Fibroblast of lung (primary cell): ENCODE results near the gene CLUH. TPM values are rescaled to one million over a fixed set of nuclear protein-coding genes. Genes with fewer than 3 reads are reported as not detected.
A peak's percentile ranks its signal among the peaks of the same experiment; 100 is the strongest.

Experiments
- DNase-seq, 2 donors: peaks; one replicate each; pipeline versions ENCODE4 v3.0.0 to v3.0.0-alpha.2; 2010; ENCODE audit warnings: low read depth in 2 of 2
- H2AFZ ChIP-seq: 2 replicates; pipeline ENCODE4 v1.5.1; 2012; ENCODE audit warnings: low read length, control low read depth, inconsistent platforms
- H3K27ac ChIP-seq: 2 replicates; pipeline ENCODE4 v1.5.1; 2011; ENCODE audit warnings: low read length, control low read depth; ENCODE audit not compliant: insufficient read depth
- H3K27me3 ChIP-seq: 2 replicates; pipeline ENCODE4 v1.5.1; 2011; ENCODE audit warnings: mild to moderate bottlenecking, low read length; ENCODE audit not compliant: control insufficient read depth, insufficient read depth
- H3K36me3 ChIP-seq: 2 replicates; pipeline ENCODE4 v1.5.1; 2011; ENCODE audit warnings: low read length; ENCODE audit not compliant: control insufficient read depth, insufficient read depth
- H3K4me1 ChIP-seq: 2 replicates; pipeline ENCODE4 v1.5.1; 2011; ENCODE audit warnings: low read length; ENCODE audit not compliant: control insufficient read depth, insufficient read depth; ENCODE audit errors: extremely low read depth
- H3K4me2 ChIP-seq: 2 replicates; pipeline ENCODE4 v1.5.1; 2011; ENCODE audit warnings: low read length, control low read depth; ENCODE audit not compliant: insufficient read depth; ENCODE audit errors: extremely low read depth
- H3K4me3 ChIP-seq, 4 experiments: fragments of 200-600 bp in 1 of 4; sonication (generic) in 1 of 4; replicated peaks in 1 of 4; 2 replicates each; pipeline ENCODE4 v1.5.1; 2011 to 2016; ENCODE audit warnings: low read length in 4 of 4, low read depth in 3 of 4, mild to moderate bottlenecking in 3 of 4, control low read depth in 2 of 4, inconsistent platforms in 1 of 4, mixed read lengths in 1 of 4; ENCODE audit not compliant: insufficient read depth in 1 of 4; ENCODE audit errors: control extremely low read depth in 1 of 4
- H3K79me2 ChIP-seq: 2 replicates; pipeline ENCODE4 v1.5.1; 2012; ENCODE audit warnings: mild to moderate bottlenecking, low read length, inconsistent platforms; ENCODE audit not compliant: control insufficient read depth, insufficient read depth
- H3K9ac ChIP-seq: 2 replicates; pipeline ENCODE4 v1.5.1; 2011; ENCODE audit warnings: mild to moderate bottlenecking, low read length, control low read depth; ENCODE audit not compliant: insufficient read depth
- H3K9me3 ChIP-seq: 2 replicates; pipeline ENCODE4 v1.5.1; 2012; ENCODE audit warnings: low read depth, low read length; ENCODE audit not compliant: control insufficient read depth, insufficient read depth
- H4K20me1 ChIP-seq: 2 replicates; pipeline ENCODE4 v1.5.1; 2011; ENCODE audit warnings: low read length; ENCODE audit not compliant: control insufficient read depth, insufficient read depth; ENCODE audit errors: extremely low read depth
- EZH2 ChIP-seq: IDR thresholded peaks from 2 replicates; pipeline ENCODE4 v1.5.1; 2012; ENCODE audit warnings: low read length, control low read depth, mild to moderate bottlenecking; ENCODE audit errors: missing control alignments
- polyA minus RNA-seq: library from RNA; depleted of rRNA, polyadenylated mRNA; stranded (reverse); fragments of >200 nt; gene quantifications from 2 replicates; pipeline ENCODE4 v1.2.3, GENCODE V29; 2011; ENCODE audit warnings: low replicate concordance
- polyA plus RNA-seq, 2 donors: library from polyadenylated mRNA; depleted of rRNA in 1 of 2; stranded (reverse) in 1 of 2; unstranded in 1 of 2; fragments of >200 nt; gene quantifications; 2 replicates each; pipeline ENCODE4 v1.2.1, GENCODE V29; 2011 to 2012; ENCODE audit warnings: missing spikeins in 1 of 2
- total RNA-seq: library from RNA; depleted of rRNA; stranded (reverse); fragments of >200 nt; gene quantifications from 2 replicates; pipeline ENCODE4 v1.2.1, GENCODE V29; 2014
- TF ChIP-seq, protein P1 (sequence below), 2 donors: IDR thresholded peaks in 1 of 2; conservative IDR thresholded peaks in 1 of 2; 1 replicate in 1 of 2; 2 replicates in 1 of 2; pipeline ENCODE4 v1.5.1; 2011 to 2012; ENCODE audit warnings: low read length in 2 of 2, control low read depth in 1 of 2, inconsistent platforms in 1 of 2, low read depth in 1 of 2, mild to moderate bottlenecking in 1 of 2

CLUH gene
- 28.2 and 29.4 TPM in 2 replicates for total RNA-seq
- 10.5 and 19.2 TPM in 2 replicates for polyA plus RNA-seq
- polyA plus RNA-seq (2012): 24.1 and 40.5 TPM in 2 replicates
- 23.8 and 41.2 TPM in 2 replicates for polyA minus RNA-seq

- Histone ChIP-seq H3K27me3 (no peaks in the 10 kb centered on the region), H2AFZ (peak within 1 kb of the TSS; percentile 98), H3K4me2 (peak within 1 kb of the TSS; percentile 93), H3K79me2 (peaks cover 45% of the 10 kb centered on the region), H3K4me1 (peaks cover 11% of the 10 kb centered on the region), H4K20me1 (no peaks in the 10 kb centered on the region), H3K4me3 (peak within 1 kb of the TSS; percentile 69 to 91 (median 80)), H3K27ac (peak within 1 kb of the TSS; percentile 67), H3K9ac (peak within 1 kb of the TSS; percentile 61), H3K36me3 (no peaks in the 10 kb centered on the region), H3K9me3 (no peaks in the 10 kb centered on the region)
- TF ChIP-seq, protein P1, sequence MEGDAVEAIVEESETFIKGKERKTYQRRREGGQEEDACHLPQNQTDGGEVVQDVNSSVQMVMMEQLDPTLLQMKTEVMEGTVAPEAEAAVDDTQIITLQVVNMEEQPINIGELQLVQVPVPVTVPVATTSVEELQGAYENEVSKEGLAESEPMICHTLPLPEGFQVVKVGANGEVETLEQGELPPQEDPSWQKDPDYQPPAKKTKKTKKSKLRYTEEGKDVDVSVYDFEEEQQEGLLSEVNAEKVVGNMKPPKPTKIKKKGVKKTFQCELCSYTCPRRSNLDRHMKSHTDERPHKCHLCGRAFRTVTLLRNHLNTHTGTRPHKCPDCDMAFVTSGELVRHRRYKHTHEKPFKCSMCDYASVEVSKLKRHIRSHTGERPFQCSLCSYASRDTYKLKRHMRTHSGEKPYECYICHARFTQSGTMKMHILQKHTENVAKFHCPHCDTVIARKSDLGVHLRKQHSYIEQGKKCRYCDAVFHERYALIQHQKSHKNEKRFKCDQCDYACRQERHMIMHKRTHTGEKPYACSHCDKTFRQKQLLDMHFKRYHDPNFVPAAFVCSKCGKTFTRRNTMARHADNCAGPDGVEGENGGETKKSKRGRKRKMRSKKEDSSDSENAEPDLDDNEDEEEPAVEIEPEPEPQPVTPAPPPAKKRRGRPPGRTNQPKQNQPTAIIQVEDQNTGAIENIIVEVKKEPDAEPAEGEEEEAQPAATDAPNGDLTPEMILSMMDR (conservative IDR thresholded peaks at IDR 0.05 in 1 of 2, IDR thresholded peaks at IDR 0.05 in 1 of 2; ENCODE audit: low read depth in 1 of 2, low read length in 2 of 2): no peak
- TF ChIP-seq EZH2: no peak
- DNase-seq: peak; percentile 97
These were observed at the start of gene CLUH for GRCh38 chr17:2711608-2712299. Gene CLUH (minus strand): TSS chr17:2711764. CDS start chr17:2711661, 103 bp downstream.

DNA sequence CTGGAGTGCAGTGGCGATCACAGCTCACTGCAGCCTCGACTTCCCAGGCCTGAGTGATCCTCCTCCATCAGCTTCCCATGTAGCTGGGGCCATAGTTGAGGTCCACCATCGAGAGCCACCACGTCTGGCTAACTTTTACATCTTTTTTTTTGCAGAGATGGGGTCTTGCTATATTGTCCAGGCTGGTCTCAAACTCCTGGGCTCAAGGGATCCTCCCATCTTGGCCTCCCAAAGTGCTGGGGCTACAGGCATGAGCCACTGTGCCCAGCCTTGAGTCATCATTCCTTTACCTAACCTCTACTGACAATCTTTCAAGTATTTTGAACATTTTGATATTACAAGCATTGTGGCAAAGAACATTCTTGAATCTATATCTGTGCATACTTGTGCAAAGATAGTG is 47.3 kb upstream of the CLUH start:
- H3K4me2 ChIP-seq: no peak overlapping the region
- H3K4me3 ChIP-seq: no peak overlapping the region
- DNase-seq: no peak
- no peak overlapping the region for H2AFZ ChIP-seq
- H3K9ac ChIP-seq: no peak overlapping the region
- no peaks in the 10 kb centered on the region for H3K4me1 ChIP-seq
- no peaks in the 10 kb centered on the region for H4K20me1 ChIP-seq
- H3K27ac ChIP-seq: no peak overlapping the region
- no peaks in the 10 kb centered on the region for H3K79me2 ChIP-seq
- no peaks in the 10 kb centered on the region for H3K36me3 ChIP-seq
- no peaks in the 10 kb centered on the region for H3K9me3 ChIP-seq
- peaks cover 11% of the 10 kb centered on the region for H3K27me3 ChIP-seq
- TF ChIP-seq, protein P1 (conservative IDR thresholded peaks at IDR 0.05 in 1 of 2, IDR thresholded peaks at IDR 0.05 in 1 of 2; ENCODE audit: low read depth in 1 of 2, low read length in 2 of 2): no peak
- no peak for TF ChIP-seq EZH2

DNA sequence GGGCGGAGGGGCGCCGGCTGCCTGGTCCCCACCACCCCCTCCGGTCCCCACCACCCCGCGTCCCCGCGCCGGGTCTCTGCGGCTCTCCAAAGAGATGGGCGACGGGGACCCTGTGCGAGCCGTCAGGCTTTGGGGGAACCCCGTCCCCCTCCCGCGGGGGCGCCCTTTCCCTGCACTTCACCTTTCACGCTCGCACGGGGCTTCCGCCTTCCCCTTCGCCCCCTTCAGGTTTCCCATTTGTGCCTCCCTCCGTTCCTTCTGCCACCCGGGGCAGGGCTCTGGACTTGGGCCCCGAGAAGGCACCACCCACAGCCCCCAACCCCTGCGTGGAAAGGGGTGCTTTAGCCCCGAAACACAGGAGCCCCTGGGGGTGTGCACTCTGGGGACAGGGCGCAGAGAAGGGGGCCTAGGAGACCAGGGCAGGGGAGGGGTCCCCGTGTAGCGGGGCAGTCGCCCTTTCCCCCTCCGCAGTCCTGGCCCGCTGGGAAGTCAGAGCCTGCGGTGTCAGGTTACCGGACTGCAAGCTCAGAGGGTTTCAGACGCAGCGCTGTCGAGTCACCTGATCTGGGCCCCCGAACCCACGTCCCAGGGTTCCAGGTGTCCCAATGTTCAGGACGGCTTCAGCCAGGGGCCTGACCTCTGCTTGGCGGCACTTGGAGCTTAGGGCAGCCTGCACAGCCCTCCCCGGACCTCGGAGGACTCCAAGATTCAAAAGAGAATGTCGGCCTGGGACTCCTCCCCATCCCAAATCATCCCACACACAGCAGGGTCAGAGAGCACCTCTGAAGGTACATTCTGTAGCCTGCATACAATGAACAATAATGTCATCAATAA is 44.5 kb upstream of the CLUH start:
- H3K79me2 ChIP-seq: no peaks in the 10 kb centered on the region
- H3K27me3 ChIP-seq: peaks cover 11% of the 10 kb centered on the region
- no peaks in the 10 kb centered on the region for H3K4me1 ChIP-seq
- no peaks in the 10 kb centered on the region for H3K36me3 ChIP-seq
- DNase-seq: no peak
- no peak overlapping the region for H3K27ac ChIP-seq
- no peaks in the 10 kb centered on the region for H3K9me3 ChIP-seq
- H3K4me2 ChIP-seq: no peak overlapping the region
- H3K9ac ChIP-seq: no peak overlapping the region
- peak; percentile 76 for TF ChIP-seq EZH2
- TF ChIP-seq, protein P1 (conservative IDR thresholded peaks at IDR 0.05 in 1 of 2, IDR thresholded peaks at IDR 0.05 in 1 of 2; ENCODE audit: low read depth in 1 of 2, low read length in 2 of 2): no peak
- H3K4me3 ChIP-seq: no peak overlapping the region
- H2AFZ ChIP-seq: no peak overlapping the region
- H4K20me1 ChIP-seq: no peaks in the 10 kb centered on the region
